Central memory CD4-positive, alpha-beta T cell (primary cell): ENCODE measurements around the gene CDK3.
"Not testable (repeated sequence)": the region's sequence is repeated elsewhere in the genome, so short reads cannot be mapped to it uniquely, and the experiment has no call there.

Experiments
- DNase-seq: peaks from one replicate; pipeline ENCODE4 v3.0.0; 2022

CDK3 gene

GRCh38 chr17:76017481-76018339 is 17.1 kb downstream of the CDK3 start:
- no peak for DNase-seq

- DNase-seq = no peak
Measured at GRCh38 chr17:76018340-76018680, 17.7 kb downstream of the CDK3 start.

GRCh38 chr17:76018801-76019200 is 18.1 kb downstream of the CDK3 start:
- no peak for DNase-seq

GRCh38 chr17:76019833-76020467 is 19.3 kb downstream of the CDK3 start:
- no peak for DNase-seq

- no peak for DNase-seq
Measured at GRCh38 chr17:76022285-76022684, 21.6 kb downstream of the CDK3 start.

- no peak for DNase-seq
Measured at GRCh38 chr17:76022973-76023899, 22.6 kb downstream of the CDK3 start.

GRCh38 chr17:76023900-76024237 is 23.2 kb downstream of the CDK3 start:
- no peak for DNase-seq

GRCh38 chr17:76024353-76024752 is 23.7 kb downstream of the CDK3 start:
- DNase-seq = no peak

- no peak for DNase-seq
Measured at GRCh38 chr17:76025294-76025693, 24.6 kb downstream of the CDK3 start.

GRCh38 chr17:76026714-76027158 is 26.1 kb downstream of the CDK3 start:
- no peak for DNase-seq

- no peak for DNase-seq
Measured at GRCh38 chr17:76027159-76027839, 26.6 kb downstream of the CDK3 start, which contains the start of gene EVPL. Gene EVPL (minus strand): TSS chr17:76027306. CDS start chr17:76027198, 108 bp downstream.

GRCh38 chr17:76032073-76032779 is 31.6 kb downstream of the CDK3 start:
- no peak for DNase-seq

- DNase-seq = no peak
Measured at GRCh38 chr17:76032780-76033108, 32.1 kb downstream of the CDK3 start.

GRCh38 chr17:76033139-76033538 is 32.5 kb downstream of the CDK3 start:
- no peak for DNase-seq

GRCh38 chr17:76034428-76035350 is 34.0 kb downstream of the CDK3 start:
- DNase-seq = no peak

- no peak for DNase-seq
Measured at GRCh38 chr17:76036497-76037261, 36.0 kb downstream of the CDK3 start.

- no peak for DNase-seq
Measured at GRCh38 chr17:76038050-76038449, 37.4 kb downstream of the CDK3 start.

- DNase-seq = no peak
Measured at GRCh38 chr17:76039121-76039520, 38.5 kb downstream of the CDK3 start.

GRCh38 chr17:76040376-76040775 is 39.7 kb downstream of the CDK3 start:
- DNase-seq = no peak

GRCh38 chr17:76042868-76043267 is 42.2 kb downstream of the CDK3 start:
- not testable (repeated sequence) for DNase-seq
